ENCODE results near the gene ATP8A2.
A peak's percentile ranks its signal among the peaks of the same experiment; 100 is the strongest.

Gene ATP8A2

GRCh38 chr13:25901460-25902376, 529.9 kb downstream of the ATP8A2 start:
- DNase-seq: peak; percentile 4

- DNase-seq: no peak
Observed at GRCh38 chr13:25902455-25902854, 530.7 kb downstream of the ATP8A2 start.

GRCh38 chr13:25902891-25903341, 531.1 kb downstream of the ATP8A2 start:
- no peak for DNase-seq

GRCh38 chr13:25904830-25905229, 533.1 kb downstream of the ATP8A2 start:
- DNase-seq: no peak

GRCh38 chr13:25905611-25906010, 533.8 kb downstream of the ATP8A2 start:
- DNase-seq: no peak

- DNase-seq: no peak
Observed at GRCh38 chr13:25906191-25906661, 534.5 kb downstream of the ATP8A2 start.

GRCh38 chr13:25908366-25908765, 536.6 kb downstream of the ATP8A2 start:
- no peak for DNase-seq

GRCh38 chr13:25910243-25910642, 538.5 kb downstream of the ATP8A2 start:
- DNase-seq: no peak

GRCh38 chr13:25910991-25911419, 539.2 kb downstream of the ATP8A2 start:
- no peak for DNase-seq

- DNase-seq: no peak
Observed at GRCh38 chr13:25912961-25913360, 541.2 kb downstream of the ATP8A2 start.

- no peak for DNase-seq
Observed at GRCh38 chr13:25915840-25916518, 544.2 kb downstream of the ATP8A2 start.

GRCh38 chr13:25920277-25920676, 548.5 kb downstream of the ATP8A2 start:
- no peak for DNase-seq

GRCh38 chr13:25920931-25921330, 549.2 kb downstream of the ATP8A2 start:
- DNase-seq: no peak

GRCh38 chr13:25922376-25922775, 550.6 kb downstream of the ATP8A2 start:
- no peak for DNase-seq

- no peak for DNase-seq
Observed at GRCh38 chr13:25923217-25924085, 551.7 kb downstream of the ATP8A2 start.

GRCh38 chr13:25927363-25927762, 555.6 kb downstream of the ATP8A2 start:
- DNase-seq: no peak

GRCh38 chr13:25927932-25928331, 556.2 kb downstream of the ATP8A2 start:
- no peak for DNase-seq

- no peak for DNase-seq
Observed at GRCh38 chr13:25928941-25929505, 557.2 kb downstream of the ATP8A2 start.

GRCh38 chr13:25929816-25930215, 558.0 kb downstream of the ATP8A2 start:
- DNase-seq: no peak

GRCh38 chr13:25930653-25931052, 558.9 kb downstream of the ATP8A2 start:
- DNase-seq: no peak

- no peak for DNase-seq
Observed at GRCh38 chr13:25932365-25932764, 560.6 kb downstream of the ATP8A2 start.

GRCh38 chr13:25933520-25933919, 561.7 kb downstream of the ATP8A2 start:
- no peak for DNase-seq

- no peak for DNase-seq
Observed at GRCh38 chr13:25934127-25934526, 562.4 kb downstream of the ATP8A2 start.
